Forelimb muscle (tissue), 1 donor: Measurements from ENCODE around the gene ARHGAP20. TPM values are rescaled to one million over a fixed set of nuclear protein-coding genes. Genes with fewer than 3 reads are reported as not detected.
"Not testable (repeated sequence)": the region's sequence is repeated elsewhere in the genome, so short reads cannot be mapped to it uniquely, and the experiment has no call there.

Source experiments
- DNase-seq: peaks from one replicate; pipeline ENCODE4 v3.0.0-alpha.2; 2013; ENCODE audit warnings: low read depth
- polyA plus RNA-seq: library from polyadenylated mRNA; unstranded; fragments of 120-200 nt; gene quantifications from one replicate; pipeline ENCODE4 v1.2.1, GENCODE V29; 2013; ENCODE audit not compliant: insufficient read length

The ARHGAP20 gene
- polyA plus RNA-seq, 1 donor = 8.7 TPM

- DNase-seq = no peak
These were observed 3.3 kb upstream of the ARHGAP20 start for GRCh38 chr11:110715541-110715940.

GRCh38 chr11:110713449-110713776 lies 1.2 kb upstream of the ARHGAP20 start:
- no peak for DNase-seq

DNA sequence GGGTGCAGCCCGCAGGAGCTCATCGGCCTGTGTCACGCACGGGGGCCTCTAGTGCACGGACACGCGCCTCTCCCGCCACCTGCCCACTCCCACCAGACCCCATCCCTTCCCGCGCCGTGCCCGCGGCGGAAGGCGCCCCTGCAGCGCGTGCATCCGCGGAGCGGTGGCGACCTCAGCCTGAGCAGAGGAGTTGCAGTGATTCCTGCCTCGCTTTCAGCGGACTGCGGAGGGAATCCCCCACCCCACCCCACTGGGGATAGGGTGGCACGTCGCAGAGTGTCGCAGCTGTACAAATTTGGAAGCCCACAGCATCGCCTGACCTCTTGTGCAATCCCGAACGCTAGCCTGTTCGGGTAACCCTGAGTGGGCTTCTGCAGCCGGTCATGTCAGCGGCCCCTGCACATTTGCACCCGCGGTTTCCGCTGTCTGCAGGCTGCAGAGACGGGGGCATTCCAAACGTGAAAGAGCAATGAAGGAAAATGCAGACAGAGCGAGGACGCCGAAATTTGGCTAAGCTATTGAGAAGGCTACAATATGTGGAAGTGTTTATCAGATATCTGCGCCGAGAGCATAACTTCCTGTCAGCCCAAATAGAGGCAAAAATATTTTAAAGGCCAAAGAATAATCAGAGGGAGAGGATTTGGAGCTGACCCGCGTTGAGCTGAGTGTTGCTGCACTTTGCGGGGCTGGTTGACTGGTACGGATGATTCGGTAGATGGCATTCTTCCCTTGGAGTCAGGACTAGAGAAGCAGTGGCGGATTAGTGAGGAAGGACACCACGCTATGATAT lies 617 bp upstream of the ARHGAP20 start:
- no peak for DNase-seq

DNA sequence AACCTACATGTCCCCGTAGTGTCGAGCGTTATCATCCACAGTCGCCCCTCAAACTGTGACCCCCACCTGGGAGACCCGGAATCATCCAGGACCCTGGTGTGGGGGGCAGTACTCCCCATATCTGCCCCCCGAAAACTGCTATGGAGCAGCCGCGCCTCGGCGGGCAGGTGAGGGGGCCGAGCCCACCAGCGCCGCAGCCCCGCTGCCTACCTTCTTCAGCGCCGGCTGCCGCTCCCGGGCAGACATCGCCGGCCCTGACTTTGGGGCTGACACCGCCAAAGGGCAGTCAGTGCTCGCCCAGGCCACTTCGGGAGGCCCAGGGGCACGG lies 825 bp downstream of the ARHGAP20 start:
- DNase-seq = no peak

DNA sequence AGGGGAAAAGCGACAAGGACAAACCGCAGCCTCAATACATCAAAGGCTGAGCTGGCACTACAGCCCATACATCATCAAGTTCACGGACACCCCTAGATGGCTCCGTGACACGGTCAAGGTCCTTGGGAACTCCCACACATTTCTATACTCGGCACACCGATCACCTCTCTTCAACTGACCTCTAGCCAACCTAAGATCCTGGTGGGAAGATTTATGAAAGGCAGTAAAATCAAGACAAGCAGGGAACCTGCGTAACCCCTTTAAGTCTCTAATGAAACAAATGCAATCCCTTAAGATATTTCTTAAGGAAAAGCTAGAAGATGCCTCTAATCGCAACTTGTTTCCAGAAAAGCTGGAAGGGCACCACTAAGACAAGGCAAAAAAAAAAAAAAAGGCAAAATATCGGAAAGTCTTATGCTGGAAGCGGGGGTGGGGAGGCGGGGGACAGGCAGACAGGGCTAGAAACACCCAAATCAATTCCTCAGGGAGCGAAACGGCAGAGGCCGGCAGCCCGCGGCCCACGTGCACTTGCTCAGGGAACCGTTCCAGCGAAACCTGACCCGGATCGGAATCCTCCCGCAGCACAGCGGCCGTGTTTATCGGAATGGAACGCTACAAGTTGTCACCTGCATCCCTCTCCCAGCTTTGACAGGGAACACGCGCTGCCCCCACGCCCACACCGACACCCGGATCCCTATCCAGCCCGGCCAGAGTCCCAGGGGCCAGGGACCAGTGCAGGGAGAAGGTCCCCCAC lies 1.4 kb downstream of the ARHGAP20 start:
- DNase-seq = no peak

DNA sequence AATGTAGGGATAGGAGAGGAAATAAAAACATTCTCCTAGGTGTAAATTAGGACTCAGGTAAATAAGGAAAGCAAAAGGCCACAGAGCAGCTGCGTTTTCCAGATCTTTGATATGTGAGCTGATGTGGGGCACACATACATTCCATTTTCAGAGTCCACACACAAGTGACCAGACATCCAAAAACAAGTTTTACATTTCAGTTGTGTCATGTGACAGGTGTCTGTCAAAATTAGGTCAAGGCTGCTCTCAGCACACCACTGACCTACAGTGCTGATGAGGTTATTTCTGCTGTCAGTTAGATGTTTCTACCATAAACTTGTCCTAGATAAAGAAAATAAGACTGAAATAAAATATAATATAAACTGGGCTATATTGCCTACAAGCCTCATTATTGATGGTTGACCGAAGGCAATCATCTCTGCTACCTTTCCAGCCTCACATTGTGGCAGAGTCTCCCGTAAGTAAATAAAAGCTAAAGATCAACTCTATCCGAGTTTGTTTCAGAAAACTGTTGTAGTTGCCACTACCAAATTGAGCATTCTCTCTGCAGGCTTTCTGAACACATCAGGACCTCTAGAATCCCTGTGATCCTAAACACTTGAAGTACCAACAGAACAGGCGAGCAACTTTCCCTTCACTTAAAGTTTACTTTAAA lies 7.9 kb downstream of the ARHGAP20 start:
- DNase-seq = no peak

DNA sequence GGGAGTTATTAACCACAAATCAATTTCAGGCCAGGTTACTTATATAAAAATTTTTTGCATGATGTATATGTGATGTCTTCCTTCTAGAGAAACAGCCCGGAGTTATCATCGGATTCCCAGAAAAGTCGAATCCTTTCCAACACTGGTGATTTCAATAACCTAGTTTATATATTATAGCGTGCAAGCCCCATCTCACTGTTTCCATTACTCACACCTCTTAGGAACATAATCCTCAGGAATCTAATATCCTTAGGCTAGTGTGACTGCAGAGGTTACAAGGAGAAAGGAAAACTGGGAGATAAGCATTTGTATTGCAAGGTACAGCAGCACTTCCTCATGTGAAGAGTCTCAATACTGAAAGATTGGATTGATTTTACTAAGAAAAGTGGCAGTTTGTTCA lies 20.3 kb downstream of the ARHGAP20 start:
- DNase-seq = no peak

DNA sequence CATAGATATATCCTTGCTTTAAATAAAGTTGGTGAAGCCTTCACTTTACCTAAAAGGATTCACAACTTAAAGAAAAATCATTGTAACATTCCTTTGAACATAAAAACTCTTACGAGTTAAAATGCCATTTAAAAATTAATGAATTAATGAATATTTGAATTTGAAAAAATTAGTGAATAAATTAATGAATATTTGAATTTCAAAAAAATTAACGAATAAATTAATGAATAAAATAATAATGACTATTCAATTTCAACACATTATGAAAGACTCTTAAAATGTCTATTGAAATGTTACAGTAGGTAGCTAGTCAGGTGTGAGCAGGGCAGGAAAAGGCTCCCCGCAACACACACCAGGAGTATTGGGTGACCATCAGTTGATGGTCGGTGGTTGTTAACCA lies 22.9 kb downstream of the ARHGAP20 start:
- no peak for DNase-seq

- DNase-seq = no peak
These were observed 32.8 kb downstream of the ARHGAP20 start for GRCh38 chr11:110679323-110679975.

GRCh38 chr11:110675548-110675947 lies 36.7 kb downstream of the ARHGAP20 start:
- DNase-seq = no peak

DNA sequence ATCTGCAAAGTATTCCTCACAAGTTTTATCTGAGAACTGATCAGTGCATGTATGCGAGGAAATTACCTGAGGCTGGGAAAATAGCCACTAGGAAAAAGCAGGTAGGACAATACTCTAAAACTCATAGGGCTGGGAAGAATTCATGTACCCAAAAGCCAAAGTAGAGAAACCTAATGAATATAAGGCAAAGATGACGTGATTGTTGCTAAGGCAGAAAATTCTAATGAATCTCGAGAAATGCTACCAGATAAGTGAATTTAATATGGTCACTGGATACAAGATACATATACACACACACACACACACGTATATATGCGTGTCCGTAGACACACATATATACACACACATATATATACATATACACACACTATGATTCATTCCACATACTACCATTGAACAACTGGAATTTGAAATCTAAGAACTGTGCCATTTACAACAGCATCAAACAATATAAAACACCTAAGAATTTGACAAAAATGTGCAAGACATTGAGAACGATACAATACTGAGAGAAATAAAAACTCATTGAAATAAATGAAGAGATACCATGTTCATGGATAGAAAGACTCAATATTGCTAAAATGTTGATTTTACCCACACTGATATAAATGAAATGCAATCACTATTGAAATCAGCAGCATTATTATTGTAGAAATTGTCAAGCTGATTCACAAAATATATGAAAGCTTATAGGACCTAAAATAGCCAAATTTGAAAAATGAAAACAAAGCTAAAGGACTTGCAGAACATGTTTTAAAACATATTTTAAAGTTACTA lies 46.4 kb downstream of the ARHGAP20 start:
- DNase-seq = no peak

- no peak for DNase-seq
These were observed 56.3 kb downstream of the ARHGAP20 start for GRCh38 chr11:110655967-110656366.

DNA sequence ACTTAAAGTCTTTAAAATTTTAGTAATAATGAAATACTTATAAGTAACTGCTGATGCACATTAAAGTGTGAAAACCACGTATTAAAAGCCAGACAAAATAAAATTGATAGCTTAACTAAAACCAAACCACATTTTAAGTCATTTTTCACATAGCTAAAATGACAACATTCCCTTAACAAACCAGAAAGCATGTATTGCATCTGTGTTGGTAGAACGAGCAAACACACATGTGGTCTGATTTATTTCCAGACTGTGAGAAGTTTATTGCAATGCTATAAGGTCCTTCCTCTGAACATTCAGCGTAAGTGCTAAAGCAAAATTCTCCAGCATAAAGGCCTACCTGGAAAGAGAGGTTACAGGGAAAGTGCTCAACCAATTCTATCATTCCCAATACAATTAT lies 57.8 kb downstream of the ARHGAP20 start:
- no peak for DNase-seq

DNA sequence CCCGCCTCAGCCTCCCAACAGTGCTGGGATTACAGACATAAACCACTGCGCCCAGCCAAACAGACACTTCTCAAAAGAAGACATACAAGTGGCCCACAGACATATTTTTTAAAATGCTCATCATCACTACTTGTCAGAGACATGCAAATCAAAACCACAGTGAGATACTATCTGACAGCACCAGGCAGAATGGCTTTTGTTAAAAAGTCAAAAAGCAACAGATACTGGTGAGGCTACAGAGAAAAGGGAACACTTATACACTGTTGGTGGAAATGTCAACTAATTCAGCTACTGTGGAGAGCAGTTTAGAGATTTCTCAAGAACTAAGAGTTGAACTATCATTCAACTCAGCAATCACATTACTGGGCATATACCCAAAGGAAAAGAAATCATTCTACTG lies 67.0 kb downstream of the ARHGAP20 start:
- no peak for DNase-seq

DNA sequence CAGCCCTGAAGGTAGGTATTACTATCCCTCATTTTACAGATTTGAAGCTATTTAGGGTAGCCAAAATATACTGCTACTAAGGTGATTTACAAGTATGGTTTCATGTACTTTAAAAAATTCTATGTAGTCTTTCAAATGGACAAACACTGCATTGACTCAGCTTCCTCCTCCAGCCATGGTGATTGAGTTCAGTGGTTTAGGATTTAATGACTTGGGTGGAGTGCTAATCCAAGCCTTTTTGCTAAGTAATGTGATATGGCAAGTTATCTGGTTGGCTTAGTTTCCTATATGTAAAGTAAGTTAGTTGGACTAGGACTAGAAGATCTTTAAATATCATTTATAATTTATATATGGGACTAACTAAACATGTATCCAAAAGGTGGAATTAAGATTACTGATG lies 77.9 kb downstream of the ARHGAP20 start:
- no peak for DNase-seq

GRCh38 chr11:110631551-110631950 lies 80.7 kb downstream of the ARHGAP20 start:
- DNase-seq = no peak

- no peak for DNase-seq
These were observed 82.6 kb downstream of the ARHGAP20 start for GRCh38 chr11:110629594-110629993.

DNA sequence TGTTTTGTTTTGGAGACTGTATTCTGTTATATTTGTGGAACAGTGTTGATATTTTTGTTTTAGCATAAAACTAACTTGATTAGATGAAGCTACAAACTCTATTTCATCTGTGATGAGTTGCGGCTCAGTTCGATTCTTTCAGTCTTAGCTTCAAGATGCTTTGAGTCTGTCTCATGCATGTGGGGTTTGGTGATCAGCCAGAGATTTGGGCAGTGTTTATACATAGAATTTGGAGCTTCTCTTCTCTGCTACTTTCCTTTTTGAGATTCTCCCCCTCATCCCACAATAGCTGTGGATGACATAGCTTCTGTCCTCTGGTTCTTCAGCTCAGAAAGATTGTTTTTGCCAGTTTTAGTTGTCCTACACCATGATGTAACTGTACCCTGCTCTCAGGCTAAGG lies 90.4 kb downstream of the ARHGAP20 start:
- no peak for DNase-seq

GRCh38 chr11:110619366-110619765 lies 92.9 kb downstream of the ARHGAP20 start:
- DNase-seq = not testable (repeated sequence)

DNA sequence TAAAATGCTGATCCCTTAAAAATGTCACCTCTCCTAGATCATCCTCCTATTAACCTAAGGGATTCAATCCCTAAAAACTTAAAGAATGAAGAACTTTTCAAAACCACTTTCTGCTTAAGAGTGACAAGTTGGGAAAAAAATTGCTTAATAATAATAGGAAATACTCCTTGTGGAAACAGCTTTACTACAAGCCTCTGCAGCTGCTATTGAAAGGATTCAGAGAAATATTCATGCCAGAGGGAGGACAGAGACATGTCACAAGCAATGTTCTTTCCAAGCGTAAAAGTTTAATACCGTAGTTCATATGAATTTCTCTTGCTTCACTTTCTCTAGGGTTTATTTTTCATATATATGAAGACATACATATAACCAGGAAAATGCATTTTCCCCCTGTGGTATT lies 98.2 kb downstream of the ARHGAP20 start:
- DNase-seq = no peak

DNA sequence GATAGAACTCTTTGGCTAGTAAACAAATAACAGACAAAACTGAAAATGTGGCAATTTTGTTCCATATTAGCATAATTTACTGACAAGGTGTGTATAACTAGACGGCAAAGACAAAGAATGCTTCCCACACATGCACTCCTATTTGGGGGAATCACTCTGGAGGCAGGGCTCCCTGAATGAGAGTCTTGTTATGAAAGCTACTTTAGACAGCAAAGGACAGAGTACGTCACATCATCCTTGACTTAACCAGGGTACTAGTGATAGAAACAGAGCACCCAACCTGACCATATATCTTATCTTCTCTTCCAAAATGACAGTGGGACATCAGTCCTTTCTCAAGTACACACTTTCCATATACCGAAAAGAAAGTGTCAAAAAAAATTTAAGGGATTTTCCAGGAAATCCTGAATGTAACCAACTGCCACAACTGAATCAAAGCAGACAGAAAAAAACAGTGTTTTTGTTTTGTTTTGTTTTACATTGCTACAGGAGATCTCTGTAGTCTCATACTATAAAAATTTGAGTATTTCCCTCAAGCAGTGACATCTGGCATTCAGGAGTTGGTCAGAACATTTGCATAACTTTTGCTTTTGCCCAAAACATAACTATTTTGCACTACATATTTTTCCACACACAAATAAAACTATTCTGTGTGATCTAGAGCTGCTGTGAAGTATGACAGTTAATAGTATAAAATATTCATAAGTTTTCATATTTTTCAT lies 98.9 kb downstream of the ARHGAP20 start:
- no peak for DNase-seq
